ENCODE data around the gene IFNA7.
"Not testable (repeated sequence)": the region's sequence is repeated elsewhere in the genome, so short reads cannot be mapped to it uniquely, and the experiment has no call there.

The IFNA7 gene

GRCh38 chr9:21174671-21175070 is 27.3 kb downstream of the IFNA7 start:
- H3K36me3 ChIP-seq (ENCODE audit: control insufficient read depth, insufficient read depth, low read length): no peaks in the 10 kb centered on the region
- H3K4me3 ChIP-seq (ENCODE audit: low read depth, low read length): no peak overlapping the region
- H2AFZ ChIP-seq: no peak overlapping the region
- H3K4me1 ChIP-seq: no peaks in the 10 kb centered on the region
- H3K27ac ChIP-seq: no peak overlapping the region
- TF ChIP-seq CTCF (IDR thresholded peaks at IDR 0.05): no peak
- H3K4me2 ChIP-seq (ENCODE audit: low read length): no peak overlapping the region
- no peaks in the 10 kb centered on the region for H3K9me3 ChIP-seq (ENCODE audit: control insufficient read depth, low read length)
- no peak overlapping the region for H3K9ac ChIP-seq
- no peaks in the 10 kb centered on the region for H3K27me3 ChIP-seq (ENCODE audit: control insufficient read depth, insufficient read depth, low read length)
- no peaks in the 10 kb centered on the region for H3K79me2 ChIP-seq

- no peak overlapping the region for H2AFZ ChIP-seq
- TF ChIP-seq CTCF (IDR thresholded peaks at IDR 0.05): no peak
- no peaks in the 10 kb centered on the region for H3K27me3 ChIP-seq (ENCODE audit: control insufficient read depth, insufficient read depth, low read length)
- no peak overlapping the region for H3K4me2 ChIP-seq (ENCODE audit: low read length)
- H3K27ac ChIP-seq: no peak overlapping the region
- H3K9ac ChIP-seq: no peak overlapping the region
- H3K36me3 ChIP-seq (ENCODE audit: control insufficient read depth, insufficient read depth, low read length): no peaks in the 10 kb centered on the region
- H3K9me3 ChIP-seq (ENCODE audit: control insufficient read depth, low read length): no peaks in the 10 kb centered on the region
- H3K79me2 ChIP-seq: no peaks in the 10 kb centered on the region
- no peaks in the 10 kb centered on the region for H3K4me1 ChIP-seq
- no peak overlapping the region for H3K4me3 ChIP-seq (ENCODE audit: low read depth, low read length)
Observed at GRCh38 chr9:21172156-21172555, 29.8 kb downstream of the IFNA7 start.

- no peaks in the 10 kb centered on the region for H3K4me1 ChIP-seq
- no peaks in the 10 kb centered on the region for H3K27me3 ChIP-seq (ENCODE audit: control insufficient read depth, insufficient read depth, low read length)
- no peak overlapping the region for H3K4me3 ChIP-seq (ENCODE audit: low read depth, low read length)
- H3K4me2 ChIP-seq (ENCODE audit: low read length): no peak overlapping the region
- H3K9me3 ChIP-seq (ENCODE audit: control insufficient read depth, low read length): no peaks in the 10 kb centered on the region
- no peak overlapping the region for H3K27ac ChIP-seq
- no peaks in the 10 kb centered on the region for H3K79me2 ChIP-seq
- no peak overlapping the region for H2AFZ ChIP-seq
- H3K36me3 ChIP-seq (ENCODE audit: control insufficient read depth, insufficient read depth, low read length): no peaks in the 10 kb centered on the region
- H3K9ac ChIP-seq: no peak overlapping the region
- TF ChIP-seq CTCF (IDR thresholded peaks at IDR 0.05): no peak
Observed at GRCh38 chr9:21171351-21171750, 30.7 kb downstream of the IFNA7 start.

GRCh38 chr9:21166560-21166959 is 35.4 kb downstream of the IFNA7 start, which contains the start of gene IFNA21:
IFNA21 (minus strand) TSS chr9:21166660; CDS start chr9:21166612, 48 bp downstream.
- H3K79me2 ChIP-seq; H3K27ac ChIP-seq; H3K4me3 ChIP-seq (ENCODE audit: low read depth, low read length); H3K4me2 ChIP-seq (ENCODE audit: low read length); H3K4me1 ChIP-seq; H3K9ac ChIP-seq; H2AFZ ChIP-seq; H3K36me3 ChIP-seq (ENCODE audit: control insufficient read depth, insufficient read depth, low read length); H3K9me3 ChIP-seq (ENCODE audit: control insufficient read depth, low read length); H3K27me3 ChIP-seq (ENCODE audit: control insufficient read depth, insufficient read depth, low read length): not testable (repeated sequence)

- no peaks in the 10 kb centered on the region for H3K79me2 ChIP-seq
- no peaks in the 10 kb centered on the region for H3K27me3 ChIP-seq (ENCODE audit: control insufficient read depth, insufficient read depth, low read length)
- H3K27ac ChIP-seq: no peak overlapping the region
- no peak overlapping the region for H3K9ac ChIP-seq
- no peaks in the 10 kb centered on the region for H3K4me1 ChIP-seq
- TF ChIP-seq CTCF (IDR thresholded peaks at IDR 0.05): no peak
- H3K4me3 ChIP-seq (ENCODE audit: low read depth, low read length): no peak overlapping the region
- H3K9me3 ChIP-seq (ENCODE audit: control insufficient read depth, low read length): no peaks in the 10 kb centered on the region
- H2AFZ ChIP-seq: no peak overlapping the region
- no peaks in the 10 kb centered on the region for H3K36me3 ChIP-seq (ENCODE audit: control insufficient read depth, insufficient read depth, low read length)
- H3K4me2 ChIP-seq (ENCODE audit: low read length): no peak overlapping the region
Observed at GRCh38 chr9:21165516-21165915, 36.5 kb downstream of the IFNA7 start.
